ENCODE data around the gene SOD2. TPM values are rescaled to one million over a fixed set of nuclear protein-coding genes. Genes with fewer than 3 reads are reported as not detected.

The SOD2 gene
- total and polyA plus RNA-seq, 9 of the 15 experiments (the other 6 are each of a cell fraction or from before 2014, with no cell fraction given), result 39.8 to 140 (median 95.8) TPM

GRCh38 chr6:159645640-159646039 is 47.4 kb downstream of the SOD2 start (continued):
- TF ChIP-seq TCF7L2 (IDR thresholded peaks at IDR 0.05; ENCODE audit: low read depth, low read length) (no peak), ZBED1 (IDR thresholded peaks at IDR 0.05) (no peak)

Small RNAs within 50 kb of the gene (small RNA-seq; reads per million reads assigned to genes)
- gene RNU4ATAC18P, result not detected

Other genes with a start within 250 kb of the SOD2 start
- 84.3 and 86.0 TPM in 2 replicates for gene WTAP, start 34.3 kb upstream of the SOD2 start, total RNA-seq (2014; rRNA removed)
- 110 and 124 TPM in 2 replicates for gene WTAP, start 34.3 kb upstream of the SOD2 start, total RNA-seq (2014; rRNA removed; fragmentation: Illumina TruSeq; extraction: Trizol)
- 117 and 123 TPM in 2 replicates for gene WTAP, start 34.3 kb upstream of the SOD2 start, total RNA-seq (2015; rRNA removed; fragmentation: Illumina TruSeq; extraction: Trizol)
- 105 and 110 TPM in 2 replicates for gene WTAP, start 34.3 kb upstream of the SOD2 start, total RNA-seq (2021)
- gene WTAP, start 34.3 kb upstream of the SOD2 start, polyA plus RNA-seq (2011; rRNA removed), result 34.7 and 52.4 TPM in 2 replicates
- 143 and 156 TPM in 2 replicates for gene WTAP, start 34.3 kb upstream of the SOD2 start, polyA plus RNA-seq (2014; fragmentation: Illumina TruSeq; extraction: Trizol)
- 100 to 1,000 TPM in 1 of 2 experiments, 10 to 100 TPM in 1; 73.9 to 115 TPM for gene WTAP, start 34.3 kb upstream of the SOD2 start, polyA plus RNA-seq (2014; fragmentation: Nextera tagmentation; extraction: Ambion mirVana)
- gene WTAP, start 34.3 kb upstream of the SOD2 start, polyA plus RNA-seq (2014; rRNA removed), result 83.8 and 91.3 TPM in 2 replicates
- 63.0 and 74.1 TPM in 2 replicates for gene ACAT2, start 68.8 kb upstream of the SOD2 start, total RNA-seq (2014; rRNA removed)
- 151 and 166 TPM in 2 replicates for gene ACAT2, start 68.8 kb upstream of the SOD2 start, total RNA-seq (2014; rRNA removed; fragmentation: Illumina TruSeq; extraction: Trizol)
- gene ACAT2, start 68.8 kb upstream of the SOD2 start, total RNA-seq (2015; rRNA removed; fragmentation: Illumina TruSeq; extraction: Trizol), result 78.8 and 85.6 TPM in 2 replicates
- 131 and 144 TPM in 2 replicates for gene ACAT2, start 68.8 kb upstream of the SOD2 start, total RNA-seq (2021)
- 265 and 286 TPM in 2 replicates for gene ACAT2, start 68.8 kb upstream of the SOD2 start, polyA plus RNA-seq (2011; rRNA removed)
- gene ACAT2, start 68.8 kb upstream of the SOD2 start, polyA plus RNA-seq (2014; fragmentation: Illumina TruSeq; extraction: Trizol), result 93.8 and 98.3 TPM in 2 replicates
- 100 to 1,000 TPM; 247 to 309 TPM for gene ACAT2, start 68.8 kb upstream of the SOD2 start, polyA plus RNA-seq (2014; fragmentation: Nextera tagmentation; extraction: Ambion mirVana)
- gene ACAT2, start 68.8 kb upstream of the SOD2 start, polyA plus RNA-seq (2014; rRNA removed), result 90.9 and 94.5 TPM in 2 replicates
- 515 and 618 TPM in 2 replicates for gene TCP1, start 96.4 kb upstream of the SOD2 start, total RNA-seq (2014; rRNA removed)
- 801 and 895 TPM in 2 replicates for gene TCP1, start 96.4 kb upstream of the SOD2 start, total RNA-seq (2014; rRNA removed; fragmentation: Illumina TruSeq; extraction: Trizol)
- gene TCP1, start 96.4 kb upstream of the SOD2 start, total RNA-seq (2015; rRNA removed; fragmentation: Illumina TruSeq; extraction: Trizol), result 711 and 732 TPM in 2 replicates
- gene TCP1, start 96.4 kb upstream of the SOD2 start, total RNA-seq (2021), result 627 and 658 TPM in 2 replicates
- gene TCP1, start 96.4 kb upstream of the SOD2 start, polyA plus RNA-seq (2011; rRNA removed), result 276 and 332 TPM in 2 replicates
- 575 and 659 TPM in 2 replicates for gene TCP1, start 96.4 kb upstream of the SOD2 start, polyA plus RNA-seq (2014; fragmentation: Illumina TruSeq; extraction: Trizol)
- 100 to 1,000 TPM; 475 to 645 TPM for gene TCP1, start 96.4 kb upstream of the SOD2 start, polyA plus RNA-seq (2014; fragmentation: Nextera tagmentation; extraction: Ambion mirVana)
- gene TCP1, start 96.4 kb upstream of the SOD2 start, polyA plus RNA-seq (2014; rRNA removed), result 311 and 331 TPM in 2 replicates
- gene MRPL18, start 97.2 kb upstream of the SOD2 start, total RNA-seq (2014; rRNA removed), result 182 and 213 TPM in 2 replicates
- 176 and 177 TPM in 2 replicates for gene MRPL18, start 97.2 kb upstream of the SOD2 start, total RNA-seq (2014; rRNA removed; fragmentation: Illumina TruSeq; extraction: Trizol)
- gene MRPL18, start 97.2 kb upstream of the SOD2 start, total RNA-seq (2015; rRNA removed; fragmentation: Illumina TruSeq; extraction: Trizol), result 181 and 197 TPM in 2 replicates
- 158 and 162 TPM in 2 replicates for gene MRPL18, start 97.2 kb upstream of the SOD2 start, total RNA-seq (2021)
- 142 and 149 TPM in 2 replicates for gene MRPL18, start 97.2 kb upstream of the SOD2 start, polyA plus RNA-seq (2011; rRNA removed)
- 175 and 196 TPM in 2 replicates for gene MRPL18, start 97.2 kb upstream of the SOD2 start, polyA plus RNA-seq (2014; fragmentation: Illumina TruSeq; extraction: Trizol)
- gene MRPL18, start 97.2 kb upstream of the SOD2 start, polyA plus RNA-seq (2014; fragmentation: Nextera tagmentation; extraction: Ambion mirVana), result 100 to 1,000 TPM; 395 to 456 TPM
- gene MRPL18, start 97.2 kb upstream of the SOD2 start, polyA plus RNA-seq (2014; rRNA removed), result 220 and 256 TPM in 2 replicates
- gene PNLDC1, start 107.0 kb upstream of the SOD2 start, total RNA-seq (2014; rRNA removed), result not detected in 2 replicates
- gene PNLDC1, start 107.0 kb upstream of the SOD2 start, total RNA-seq (2014; rRNA removed; fragmentation: Illumina TruSeq; extraction: Trizol), result not detected in 2 replicates
- gene PNLDC1, start 107.0 kb upstream of the SOD2 start, total RNA-seq (2015; rRNA removed; fragmentation: Illumina TruSeq; extraction: Trizol), result not detected in 2 replicates
- not detected in 2 replicates for gene PNLDC1, start 107.0 kb upstream of the SOD2 start, total RNA-seq (2021)
- not detected in 2 replicates for gene PNLDC1, start 107.0 kb upstream of the SOD2 start, polyA plus RNA-seq (2011; rRNA removed)
- gene PNLDC1, start 107.0 kb upstream of the SOD2 start, polyA plus RNA-seq (2014; fragmentation: Illumina TruSeq; extraction: Trizol), result not detected in 2 replicates
- gene PNLDC1, start 107.0 kb upstream of the SOD2 start, polyA plus RNA-seq (2014; fragmentation: Nextera tagmentation; extraction: Ambion mirVana), result not detected
- gene PNLDC1, start 107.0 kb upstream of the SOD2 start, polyA plus RNA-seq (2014; rRNA removed), result 0.07 and 0.12 TPM in 2 replicates
- gene MAS1, start 197.7 kb upstream of the SOD2 start, total RNA-seq (2014; rRNA removed), result not detected in 2 replicates
- gene MAS1, start 197.7 kb upstream of the SOD2 start, total RNA-seq (2014; rRNA removed; fragmentation: Illumina TruSeq; extraction: Trizol), result not detected in 2 replicates
- gene MAS1, start 197.7 kb upstream of the SOD2 start, total RNA-seq (2015; rRNA removed; fragmentation: Illumina TruSeq; extraction: Trizol), result not detected in 2 replicates
- not detected in 2 replicates for gene MAS1, start 197.7 kb upstream of the SOD2 start, total RNA-seq (2021)
- gene MAS1, start 197.7 kb upstream of the SOD2 start, polyA plus RNA-seq (2011; rRNA removed), result not detected in 2 replicates
- not detected in 2 replicates for gene MAS1, start 197.7 kb upstream of the SOD2 start, polyA plus RNA-seq (2014; fragmentation: Illumina TruSeq; extraction: Trizol)
- not detected for gene MAS1, start 197.7 kb upstream of the SOD2 start, polyA plus RNA-seq (2014; fragmentation: Nextera tagmentation; extraction: Ambion mirVana)
- gene MAS1, start 197.7 kb upstream of the SOD2 start, polyA plus RNA-seq (2014; rRNA removed), result not detected in 2 replicates